Thyroid gland (tissue), 4 donors: ENCODE results near the gene KMT5C.

ENCODE experiments used
- POLR2A ChIP-seq, 2 donors: fragments of 450-650 bp; IDR thresholded peaks; one replicate each; pipeline ENCODE4 v1.6.1; 2017; ENCODE audit warnings: antibody characterized with exemption in 2 of 2, mild to moderate bottlenecking in 2 of 2, moderate library complexity in 1 of 2
- TF ChIP-seq, protein P1 (sequence below), 6 experiments: fragments of 200-600 bp in 3 of 6; fragments of 450-650 bp in 3 of 6; sonication (generic) in 3 of 6; IDR thresholded peaks; one replicate each; pipeline ENCODE4 v1.5.1; 2016 to 2019; ENCODE audit warnings: antibody characterized with exemption in 6 of 6, mild to moderate bottlenecking in 2 of 6, inconsistent platforms in 1 of 6, moderate library complexity in 1 of 6

DNA sequence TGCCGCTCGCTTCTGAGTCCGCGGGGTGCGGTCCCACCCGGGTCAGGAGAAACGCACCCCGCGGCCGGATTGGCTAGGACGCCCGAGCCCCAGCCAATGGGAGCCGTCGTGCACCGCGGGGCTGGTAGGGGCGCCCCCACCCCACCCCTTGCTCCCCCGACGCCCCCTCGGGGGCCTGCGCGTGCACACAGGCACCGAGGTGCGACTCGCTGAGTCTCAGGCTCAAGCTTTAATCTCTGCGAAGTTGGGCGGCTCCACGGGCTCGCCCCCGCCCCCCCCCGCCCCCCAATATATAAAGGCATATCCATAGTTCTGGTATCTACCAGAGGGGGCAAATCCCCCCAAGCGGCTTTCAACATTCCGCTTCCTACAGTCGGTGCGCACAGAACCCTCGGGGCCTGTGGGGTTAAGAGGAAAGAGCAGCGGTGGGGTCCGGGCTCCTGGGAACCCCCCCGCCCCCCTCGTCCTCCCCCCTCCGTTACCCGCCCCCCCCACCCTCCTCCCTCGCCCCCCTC, 15.1 kb downstream of the KMT5C start, which contains the start of gene COX6B2:
- TF ChIP-seq, protein P1, sequence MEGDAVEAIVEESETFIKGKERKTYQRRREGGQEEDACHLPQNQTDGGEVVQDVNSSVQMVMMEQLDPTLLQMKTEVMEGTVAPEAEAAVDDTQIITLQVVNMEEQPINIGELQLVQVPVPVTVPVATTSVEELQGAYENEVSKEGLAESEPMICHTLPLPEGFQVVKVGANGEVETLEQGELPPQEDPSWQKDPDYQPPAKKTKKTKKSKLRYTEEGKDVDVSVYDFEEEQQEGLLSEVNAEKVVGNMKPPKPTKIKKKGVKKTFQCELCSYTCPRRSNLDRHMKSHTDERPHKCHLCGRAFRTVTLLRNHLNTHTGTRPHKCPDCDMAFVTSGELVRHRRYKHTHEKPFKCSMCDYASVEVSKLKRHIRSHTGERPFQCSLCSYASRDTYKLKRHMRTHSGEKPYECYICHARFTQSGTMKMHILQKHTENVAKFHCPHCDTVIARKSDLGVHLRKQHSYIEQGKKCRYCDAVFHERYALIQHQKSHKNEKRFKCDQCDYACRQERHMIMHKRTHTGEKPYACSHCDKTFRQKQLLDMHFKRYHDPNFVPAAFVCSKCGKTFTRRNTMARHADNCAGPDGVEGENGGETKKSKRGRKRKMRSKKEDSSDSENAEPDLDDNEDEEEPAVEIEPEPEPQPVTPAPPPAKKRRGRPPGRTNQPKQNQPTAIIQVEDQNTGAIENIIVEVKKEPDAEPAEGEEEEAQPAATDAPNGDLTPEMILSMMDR (IDR thresholded peaks at IDR 0.05) = no peak
- no peak for TF ChIP-seq POLR2A (IDR thresholded peaks at IDR 0.05)
